ENCODE results near the gene BANP. TPM values are rescaled to one million over a fixed set of nuclear protein-coding genes. Genes with fewer than 3 reads are reported as not detected.
"Not testable (repeated sequence)": the region's sequence is repeated elsewhere in the genome, so short reads cannot be mapped to it uniquely, and the experiment has no call there.

BANP gene
- total and polyA plus RNA-seq, 2 experiments from 2014 or later, result 22.8 to 23.8 TPM

- Histone ChIP-seq H3K27me3 (no peaks in the 10 kb centered on the region), H3K79me2 (no peaks in the 10 kb centered on the region), H3K9me3 (ENCODE audit: low read depth) (no peaks in the 10 kb centered on the region), H3K9me2 (replicated peaks; ENCODE audit: insufficient read depth) (no peaks in the 10 kb centered on the region), H3K4me2 (no peak overlapping the region), H2AFZ (no peak overlapping the region), H3K4me1 (ENCODE audit: insufficient read depth) (no peaks in the 10 kb centered on the region), H3K27ac (no peak overlapping the region), H3K4me3 (no peak overlapping the region), H3K36me3 (replicated peaks; ENCODE audit: insufficient read depth, low read depth) (no peaks in the 10 kb centered on the region), H4K20me1 (ENCODE audit: insufficient read depth, poor library complexity, severe bottlenecking) (no peaks in the 10 kb centered on the region)
- 86% methylated on average over 15 of the region's 17 CpGs for WGBS (ENCODE audit: low lambda C conversion rate, missing lambda C conversion rate)
- no peak for DNase-seq (ENCODE audit: low spot score)
- TF ChIP-seq EZH2phosphoT487 (IDR thresholded peaks at IDR 0.05; ENCODE audit: low read depth, severe bottlenecking, unreplicated experiment) (no peak), CTCF (IDR thresholded peaks at IDR 0.05; ENCODE audit: poor library complexity) (no peak), EZH2 (IDR thresholded peaks at IDR 0.05; ENCODE audit: borderline replicate concordance) (no peak)
These were observed 148.3 kb downstream of the BANP start for GRCh38 chr16:88099563-88099890.

- H3K9me2 ChIP-seq (replicated peaks; ENCODE audit: insufficient read depth); H3K27ac ChIP-seq; H3K36me3 ChIP-seq (replicated peaks; ENCODE audit: insufficient read depth, low read depth); H2AFZ ChIP-seq; H4K20me1 ChIP-seq (ENCODE audit: insufficient read depth, poor library complexity, severe bottlenecking); H3K4me1 ChIP-seq (ENCODE audit: insufficient read depth); H3K9me3 ChIP-seq (ENCODE audit: low read depth); H3K4me3 ChIP-seq; DNase-seq (ENCODE audit: low spot score); H3K79me2 ChIP-seq; H3K27me3 ChIP-seq; H3K4me2 ChIP-seq: not testable (repeated sequence)
- WGBS (ENCODE audit: low lambda C conversion rate, missing lambda C conversion rate), result 85% methylated on average over 14 of the region's 14 CpGs
These were observed 148.7 kb downstream of the BANP start for GRCh38 chr16:88099956-88100355.

GRCh38 chr16:88100801-88101622, 149.8 kb downstream of the BANP start:
- not testable (repeated sequence) for H2AFZ ChIP-seq; H3K27me3 ChIP-seq; H4K20me1 ChIP-seq (ENCODE audit: insufficient read depth, poor library complexity, severe bottlenecking); H3K27ac ChIP-seq; H3K36me3 ChIP-seq (replicated peaks; ENCODE audit: insufficient read depth, low read depth); DNase-seq (ENCODE audit: low spot score); H3K79me2 ChIP-seq; H3K4me1 ChIP-seq (ENCODE audit: insufficient read depth); H3K9me3 ChIP-seq (ENCODE audit: low read depth); H3K4me3 ChIP-seq; H3K9me2 ChIP-seq (replicated peaks; ENCODE audit: insufficient read depth)
- peak overlapping the region; percentile 68 for H3K4me2 ChIP-seq
- 36% methylated on average over 38 of the region's 40 CpGs for WGBS (ENCODE audit: low lambda C conversion rate, missing lambda C conversion rate)

GRCh38 chr16:88101623-88102105, 150.4 kb downstream of the BANP start:
- not testable (repeated sequence) for H3K36me3 ChIP-seq (replicated peaks; ENCODE audit: insufficient read depth, low read depth); H3K79me2 ChIP-seq; DNase-seq (ENCODE audit: low spot score); H3K9me3 ChIP-seq (ENCODE audit: low read depth); H3K4me3 ChIP-seq; H2AFZ ChIP-seq; H3K9me2 ChIP-seq (replicated peaks; ENCODE audit: insufficient read depth); H3K4me1 ChIP-seq (ENCODE audit: insufficient read depth); H3K27me3 ChIP-seq; H4K20me1 ChIP-seq (ENCODE audit: insufficient read depth, poor library complexity, severe bottlenecking); H3K27ac ChIP-seq
- H3K4me2 ChIP-seq, result peak overlapping the region; percentile 68
- 43% methylated on average over 19 of the region's 21 CpGs for WGBS (ENCODE audit: low lambda C conversion rate, missing lambda C conversion rate)

- H3K27me3 ChIP-seq, result no peaks in the 10 kb centered on the region
- WGBS (ENCODE audit: low lambda C conversion rate, missing lambda C conversion rate), result 96% methylated on average over 17 of the region's 17 CpGs
- H3K79me2 ChIP-seq, result no peaks in the 10 kb centered on the region
- H4K20me1 ChIP-seq (ENCODE audit: insufficient read depth, poor library complexity, severe bottlenecking), result no peaks in the 10 kb centered on the region
- H3K27ac ChIP-seq, result no peak overlapping the region
- TF ChIP-seq EZH2phosphoT487 (IDR thresholded peaks at IDR 0.05; ENCODE audit: low read depth, severe bottlenecking, unreplicated experiment) (no peak), CTCF (IDR thresholded peaks at IDR 0.05; ENCODE audit: poor library complexity) (no peak), EZH2 (IDR thresholded peaks at IDR 0.05; ENCODE audit: borderline replicate concordance) (no peak)
- no peak overlapping the region for H2AFZ ChIP-seq
- H3K4me1 ChIP-seq (ENCODE audit: insufficient read depth), result no peaks in the 10 kb centered on the region
- DNase-seq (ENCODE audit: low spot score), result no peak
- no peak overlapping the region for H3K4me3 ChIP-seq
- no peak overlapping the region for H3K4me2 ChIP-seq
- no peaks in the 10 kb centered on the region for H3K9me3 ChIP-seq (ENCODE audit: low read depth)
- no peaks in the 10 kb centered on the region for H3K36me3 ChIP-seq (replicated peaks; ENCODE audit: insufficient read depth, low read depth)
- no peaks in the 10 kb centered on the region for H3K9me2 ChIP-seq (replicated peaks; ENCODE audit: insufficient read depth)
These were observed 151.4 kb downstream of the BANP start for GRCh38 chr16:88102597-88102996.
